ENCODE results near the gene ECT2. TPM values are rescaled to one million over a fixed set of nuclear protein-coding genes. Genes with fewer than 3 reads are reported as not detected.

The ECT2 gene
- polyA plus RNA-seq, 1 donor from 2014 or later, result 6.3 TPM

- no peaks in the 10 kb centered on the region for H3K36me3 ChIP-seq (ENCODE audit: insufficient read depth, low read length)
- H3F3A ChIP-seq (ENCODE audit: insufficient read depth, low read length, poor library complexity, severe bottlenecking), result no peaks in the 10 kb centered on the region
- H3K79me2 ChIP-seq (replicated peaks; ENCODE audit: insufficient read depth, low read length), result no peaks in the 10 kb centered on the region
- H3K9me3 ChIP-seq (ENCODE audit: low read length), result no peaks in the 10 kb centered on the region
- TF ChIP-seq SMC3 (conservative IDR thresholded peaks at IDR 0.05; ENCODE audit: poor library complexity) (no peak), REST (IDR thresholded peaks at IDR 0.05; ENCODE audit: borderline replicate concordance) (no peak), RAD21 (conservative IDR thresholded peaks at IDR 0.05) (no peak), TAF1 (IDR thresholded peaks at IDR 0.05; ENCODE audit: low read depth) (no peak), MXI1 (conservative IDR thresholded peaks at IDR 0.05; ENCODE audit: poor library complexity, severe bottlenecking) (no peak), EZH2 (IDR thresholded peaks at IDR 0.05; ENCODE audit: borderline replicate concordance, insufficient read depth, low read length, poor library complexity, severe bottlenecking) (no peak), POLR2AphosphoS5 (IDR thresholded peaks at IDR 0.05) (no peak), EP300 (conservative IDR thresholded peaks at IDR 0.05; ENCODE audit: poor library complexity, severe bottlenecking) (no peak)
- TF ChIP-seq, protein P1, sequence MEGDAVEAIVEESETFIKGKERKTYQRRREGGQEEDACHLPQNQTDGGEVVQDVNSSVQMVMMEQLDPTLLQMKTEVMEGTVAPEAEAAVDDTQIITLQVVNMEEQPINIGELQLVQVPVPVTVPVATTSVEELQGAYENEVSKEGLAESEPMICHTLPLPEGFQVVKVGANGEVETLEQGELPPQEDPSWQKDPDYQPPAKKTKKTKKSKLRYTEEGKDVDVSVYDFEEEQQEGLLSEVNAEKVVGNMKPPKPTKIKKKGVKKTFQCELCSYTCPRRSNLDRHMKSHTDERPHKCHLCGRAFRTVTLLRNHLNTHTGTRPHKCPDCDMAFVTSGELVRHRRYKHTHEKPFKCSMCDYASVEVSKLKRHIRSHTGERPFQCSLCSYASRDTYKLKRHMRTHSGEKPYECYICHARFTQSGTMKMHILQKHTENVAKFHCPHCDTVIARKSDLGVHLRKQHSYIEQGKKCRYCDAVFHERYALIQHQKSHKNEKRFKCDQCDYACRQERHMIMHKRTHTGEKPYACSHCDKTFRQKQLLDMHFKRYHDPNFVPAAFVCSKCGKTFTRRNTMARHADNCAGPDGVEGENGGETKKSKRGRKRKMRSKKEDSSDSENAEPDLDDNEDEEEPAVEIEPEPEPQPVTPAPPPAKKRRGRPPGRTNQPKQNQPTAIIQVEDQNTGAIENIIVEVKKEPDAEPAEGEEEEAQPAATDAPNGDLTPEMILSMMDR (IDR thresholded peaks at IDR 0.05; ENCODE audit: poor library complexity, severe bottlenecking), result no peak
- H3K9me2 ChIP-seq (ENCODE audit: insufficient read depth, low read length), result no peaks in the 10 kb centered on the region
- no peak overlapping the region for H3K27ac ChIP-seq (ENCODE audit: low read length)
- no peak overlapping the region for H2AFZ ChIP-seq (ENCODE audit: low read depth, low read length)
- no peak overlapping the region for H3K4me3 ChIP-seq (ENCODE audit: low read length)
- no peaks in the 10 kb centered on the region for H3K27me3 ChIP-seq (ENCODE audit: insufficient read depth, low read depth, low read length)
- H3K9ac ChIP-seq (ENCODE audit: low read length), result no peak overlapping the region
- no peaks in the 10 kb centered on the region for H4K20me1 ChIP-seq (ENCODE audit: insufficient read depth)
- H3K4me2 ChIP-seq (ENCODE audit: low read length), result no peak overlapping the region
These were observed 65.3 kb downstream of the ECT2 start for GRCh38 chr3:172815857-172816256.

DNA sequence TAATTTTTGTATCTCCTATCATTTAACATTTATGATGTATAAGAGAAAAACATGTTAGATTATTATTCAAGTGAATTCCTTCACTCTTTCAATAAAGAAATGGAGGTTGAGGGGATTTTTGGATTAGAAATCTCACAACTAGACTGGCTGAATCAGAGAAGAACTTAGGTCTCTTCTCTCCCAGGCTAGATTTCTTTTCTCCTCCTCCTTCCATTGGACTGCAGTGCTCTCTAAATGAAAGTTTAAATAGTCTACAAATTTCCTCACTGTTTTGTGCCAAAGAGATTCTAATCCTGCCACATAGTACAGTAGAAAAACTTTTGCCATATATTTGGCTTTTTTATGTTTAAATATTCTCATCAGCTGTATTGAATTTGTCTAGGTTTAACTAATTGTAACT lies 65.8 kb downstream of the ECT2 start:
- TF ChIP-seq TAF1 (IDR thresholded peaks at IDR 0.05; ENCODE audit: low read depth), result no peak
- TF ChIP-seq POLR2AphosphoS5 (IDR thresholded peaks at IDR 0.05), result no peak
- no peak for TF ChIP-seq MXI1 (conservative IDR thresholded peaks at IDR 0.05; ENCODE audit: poor library complexity, severe bottlenecking)
- no peak for TF ChIP-seq EZH2 (IDR thresholded peaks at IDR 0.05; ENCODE audit: borderline replicate concordance, insufficient read depth, low read length, poor library complexity, severe bottlenecking)
- Histone ChIP-seq H3K36me3 (ENCODE audit: insufficient read depth, low read length) (no peaks in the 10 kb centered on the region), H3K4me2 (ENCODE audit: low read length) (no peak overlapping the region)

More for the DNA sequence above, 65.8 kb downstream of the ECT2 start:
- Histone ChIP-seq H4K20me1 (ENCODE audit: insufficient read depth) (no peaks in the 10 kb centered on the region), H3K9ac (ENCODE audit: low read length) (no peak overlapping the region), H3F3A (ENCODE audit: insufficient read depth, low read length, poor library complexity, severe bottlenecking) (no peaks in the 10 kb centered on the region), H3K9me2 (ENCODE audit: insufficient read depth, low read length) (no peaks in the 10 kb centered on the region), H3K27ac (ENCODE audit: low read length) (no peak overlapping the region), H2AFZ (ENCODE audit: low read depth, low read length) (no peak overlapping the region), H3K9me3 (ENCODE audit: low read length) (no peaks in the 10 kb centered on the region), H3K79me2 (replicated peaks; ENCODE audit: insufficient read depth, low read length) (no peaks in the 10 kb centered on the region), H3K27me3 (ENCODE audit: insufficient read depth, low read depth, low read length) (no peaks in the 10 kb centered on the region), H3K4me3 (ENCODE audit: low read length) (no peak overlapping the region)
